ENCODE results near the gene PBX1. TPM values are rescaled to one million over a fixed set of nuclear protein-coding genes. Genes with fewer than 3 reads are reported as not detected.

PBX1 gene
- total RNA-seq, 1 experiment from 2014 or later, result 0.06 TPM

- peak; percentile 54 for DNase-seq (ENCODE audit: low read depth)
Measured at GRCh38 chr1:164748253-164748899, 189.4 kb downstream of the PBX1 start.

GRCh38 chr1:164753521-164754077 is 194.6 kb downstream of the PBX1 start:
- DNase-seq (ENCODE audit: low read depth), result no peak

GRCh38 chr1:164754088-164754600 is 195.2 kb downstream of the PBX1 start:
- no peak for DNase-seq (ENCODE audit: low read depth)

- DNase-seq (ENCODE audit: low read depth), result no peak
Measured at GRCh38 chr1:164755690-164756089, 196.7 kb downstream of the PBX1 start.

GRCh38 chr1:164756741-164757140 is 197.8 kb downstream of the PBX1 start:
- DNase-seq (ENCODE audit: low read depth), result no peak

- DNase-seq (ENCODE audit: low read depth), result no peak
Measured at GRCh38 chr1:164757625-164758024, 198.6 kb downstream of the PBX1 start.

- no peak for DNase-seq (ENCODE audit: low read depth)
Measured at GRCh38 chr1:164759144-164759920, 200.3 kb downstream of the PBX1 start.

- DNase-seq (ENCODE audit: low read depth), result no peak
Measured at GRCh38 chr1:164759979-164760469, 201.0 kb downstream of the PBX1 start.

GRCh38 chr1:164760569-164760968 is 201.6 kb downstream of the PBX1 start:
- DNase-seq (ENCODE audit: low read depth), result no peak

- no peak for DNase-seq (ENCODE audit: low read depth)
Measured at GRCh38 chr1:164761009-164761408, 202.0 kb downstream of the PBX1 start.

- no peak for DNase-seq (ENCODE audit: low read depth)
Measured at GRCh38 chr1:164763098-164763497, 204.1 kb downstream of the PBX1 start.

- no peak for DNase-seq (ENCODE audit: low read depth)
Measured at GRCh38 chr1:164764333-164764732, 205.3 kb downstream of the PBX1 start.

- DNase-seq (ENCODE audit: low read depth), result peak; percentile 64
Measured at GRCh38 chr1:164765557-164765956, 206.6 kb downstream of the PBX1 start.

- no peak for DNase-seq (ENCODE audit: low read depth)
Measured at GRCh38 chr1:164765992-164766720, 207.2 kb downstream of the PBX1 start.

- no peak for DNase-seq (ENCODE audit: low read depth)
Measured at GRCh38 chr1:164767752-164768402, 208.9 kb downstream of the PBX1 start.

GRCh38 chr1:164768619-164769018 is 209.6 kb downstream of the PBX1 start:
- no peak for DNase-seq (ENCODE audit: low read depth)

- DNase-seq (ENCODE audit: low read depth), result no peak
Measured at GRCh38 chr1:164769486-164770130, 210.6 kb downstream of the PBX1 start.

- no peak for DNase-seq (ENCODE audit: low read depth)
Measured at GRCh38 chr1:164770131-164770529, 211.1 kb downstream of the PBX1 start.

- DNase-seq (ENCODE audit: low read depth), result no peak
Measured at GRCh38 chr1:164771041-164771618, 212.1 kb downstream of the PBX1 start.

All from HT1080 (cell line).